HEK293 (cell line): ENCODE measurements around the gene TNFRSF4.

Source experiments
- TCF7L2 ChIP-seq: IDR thresholded peaks from 2 replicates; pipeline ENCODE4 v1.6.1; 2011; ENCODE audit warnings: low read depth, mild to moderate bottlenecking, inconsistent platforms, low read length, moderate library complexity, borderline replicate concordance
- TF ChIP-seq, protein P1 (sequence below): fragments of 450-650 bp; formaldehyde crosslinking; IDR thresholded peaks from 2 replicates; pipeline ENCODE4 v1.5.1; 2016; ENCODE audit warnings: missing biosample characterization, missing genetic modification characterization
- TF ChIP-seq, protein P2 (sequence below): sonication (generic); formaldehyde crosslinking; IDR thresholded peaks from 2 replicates; pipeline ENCODE4 v1.8.1; 2022; ENCODE audit warnings: mild to moderate bottlenecking, moderate library complexity, missing genetic modification reagents

DNA sequence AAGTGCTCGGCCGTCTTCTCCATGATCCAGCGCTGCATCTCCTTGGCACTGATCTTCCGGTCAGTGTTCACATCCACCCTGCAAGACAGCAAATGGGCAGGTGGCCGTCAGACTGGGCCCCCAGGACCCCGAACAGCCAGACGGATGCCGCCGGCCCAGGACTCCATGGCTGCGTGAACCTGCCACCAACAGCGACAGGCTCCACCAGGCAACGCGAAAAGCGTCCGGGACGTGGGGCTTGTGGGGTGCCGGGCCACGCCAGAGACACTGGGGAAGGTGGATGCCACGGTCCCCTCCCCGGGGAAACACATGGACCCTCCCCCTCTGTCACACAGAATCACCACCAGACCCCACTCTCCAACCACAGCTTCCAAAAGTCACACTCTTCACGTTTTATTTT lies 9.9 kb upstream of the TNFRSF4 start:
- TF ChIP-seq, protein P1, sequence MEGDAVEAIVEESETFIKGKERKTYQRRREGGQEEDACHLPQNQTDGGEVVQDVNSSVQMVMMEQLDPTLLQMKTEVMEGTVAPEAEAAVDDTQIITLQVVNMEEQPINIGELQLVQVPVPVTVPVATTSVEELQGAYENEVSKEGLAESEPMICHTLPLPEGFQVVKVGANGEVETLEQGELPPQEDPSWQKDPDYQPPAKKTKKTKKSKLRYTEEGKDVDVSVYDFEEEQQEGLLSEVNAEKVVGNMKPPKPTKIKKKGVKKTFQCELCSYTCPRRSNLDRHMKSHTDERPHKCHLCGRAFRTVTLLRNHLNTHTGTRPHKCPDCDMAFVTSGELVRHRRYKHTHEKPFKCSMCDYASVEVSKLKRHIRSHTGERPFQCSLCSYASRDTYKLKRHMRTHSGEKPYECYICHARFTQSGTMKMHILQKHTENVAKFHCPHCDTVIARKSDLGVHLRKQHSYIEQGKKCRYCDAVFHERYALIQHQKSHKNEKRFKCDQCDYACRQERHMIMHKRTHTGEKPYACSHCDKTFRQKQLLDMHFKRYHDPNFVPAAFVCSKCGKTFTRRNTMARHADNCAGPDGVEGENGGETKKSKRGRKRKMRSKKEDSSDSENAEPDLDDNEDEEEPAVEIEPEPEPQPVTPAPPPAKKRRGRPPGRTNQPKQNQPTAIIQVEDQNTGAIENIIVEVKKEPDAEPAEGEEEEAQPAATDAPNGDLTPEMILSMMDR (tag by site-specific recombination), result no peak
- TF ChIP-seq TCF7L2, result no peak
- TF ChIP-seq, protein P2, sequence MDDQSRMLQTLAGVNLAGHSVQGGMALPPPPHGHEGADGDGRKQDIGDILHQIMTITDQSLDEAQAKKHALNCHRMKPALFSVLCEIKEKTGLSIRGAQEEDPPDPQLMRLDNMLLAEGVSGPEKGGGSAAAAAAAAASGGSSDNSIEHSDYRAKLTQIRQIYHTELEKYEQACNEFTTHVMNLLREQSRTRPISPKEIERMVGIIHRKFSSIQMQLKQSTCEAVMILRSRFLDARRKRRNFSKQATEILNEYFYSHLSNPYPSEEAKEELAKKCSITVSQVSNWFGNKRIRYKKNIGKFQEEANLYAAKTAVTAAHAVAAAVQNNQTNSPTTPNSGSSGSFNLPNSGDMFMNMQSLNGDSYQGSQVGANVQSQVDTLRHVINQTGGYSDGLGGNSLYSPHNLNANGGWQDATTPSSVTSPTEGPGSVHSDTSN (CRISPR knock-in tag), result no peak
